HCT116 (cell line): Measurements from ENCODE around the gene SSB. TPM values are rescaled to one million over a fixed set of nuclear protein-coding genes. Genes with fewer than 3 reads are reported as not detected.
"Not testable (repeated sequence)": the region's sequence is repeated elsewhere in the genome, so short reads cannot be mapped to it uniquely, and the experiment has no call there.

Source experiments
- ATAC-seq: fragments of 200-7000 bp; cut with Tn5 transposase; 2 replicates; pipeline ENCODE4 v1.9.1; 2020; ENCODE audit warnings: mild to moderate bottlenecking, moderate library complexity
- BruUV-seq: library from RNA; stranded (reverse); fragments of 400-500 nt; replicated peaks from 2 replicates; lab custom pipeline; 2021; lab: Mats Ljungman, UMichigan
- CTCF ChIA-PET: fragments of 300-600 bp; sonication (Branson Sonifier 250); formaldehyde crosslinking; loops from one replicate; lab custom pipeline; 2021; ENCODE audit warnings: antibody characterized with exemption; lab: Charles Lee
- POLR2A ChIA-PET: fragments of 300-600, 350-600 bp; sonication (Branson Sonifier 250); formaldehyde crosslinking; loops from one replicate; lab custom pipeline; 2021; ENCODE audit warnings: antibody characterized with exemption; lab: Charles Lee
- RAD21 ChIA-PET, 2 experiments: fragments of 300-600 bp; sonication (Branson Sonifier 250); formaldehyde crosslinking; loops; one replicate each; lab custom pipeline; 2023; ENCODE audit warnings: low total read pairs in 2 of 2; ENCODE audit not compliant: uncharacterized antibody in 2 of 2, unreplicated experiment in 2 of 2, low non-redundant PET in 1 of 2; lab: Charles Lee
- DNase-seq: peaks from one replicate; pipeline ENCODE4 v3.0.0-alpha.2; 2010; ENCODE audit warnings: low read depth, low spot score
- H2AFZ ChIP-seq: fragments of 200-600 bp; shearing (Covaris generic), sonication (generic); 2 replicates; pipeline ENCODE4 v1.6.1; 2017; ENCODE audit warnings: low read depth, mixed run types, mixed read lengths, antibody characterized with exemption, low read length; ENCODE audit not compliant: poor library complexity, severe bottlenecking
- H3K27ac ChIP-seq: 2 replicates; pipeline ENCODE4 v1.5.1; 2012; ENCODE audit warnings: low read depth, low read length
- H3K27me3 ChIP-seq: fragments of 200-600 bp; sonication (generic); 2 replicates; pipeline ENCODE4 v1.6.1; 2016; ENCODE audit warnings: mixed run types, low read length, mixed read lengths; ENCODE audit not compliant: insufficient read depth
- H3K36me3 ChIP-seq, 2 experiments: fragments of 200-500 bp in 1 of 2; fragments of 200-600 bp in 1 of 2; sonication (Bioruptor generic) in 1 of 2; sonication (generic) in 1 of 2; 2 replicates each; pipeline versions ENCODE4 v1.5.1 to v1.6.1; 2014 to 2016; ENCODE audit warnings: low read length in 2 of 2, inconsistent platforms in 1 of 2, mixed read lengths in 1 of 2, mixed run types in 1 of 2; ENCODE audit not compliant: insufficient read depth in 2 of 2, control insufficient read depth in 1 of 2
- H3K4me1 ChIP-seq, 2 experiments: fragments of 200-600 bp in 1 of 2; sonication (generic) in 1 of 2; 2 replicates each; pipeline versions ENCODE4 v1.5.1 to v1.6.1; 2012 to 2017; ENCODE audit warnings: low read length in 2 of 2, inconsistent platforms in 1 of 2, mild to moderate bottlenecking in 1 of 2, mixed read lengths in 1 of 2, mixed run types in 1 of 2, moderate library complexity in 1 of 2; ENCODE audit not compliant: insufficient read depth in 2 of 2, control insufficient read depth in 1 of 2
- H3K4me2 ChIP-seq: fragments of 200-600 bp; sonication (generic); 2 replicates; pipeline ENCODE4 v1.6.1; 2017; ENCODE audit warnings: mixed run types, low read length, mixed read lengths
- H3K4me3 ChIP-seq, 2 experiments: fragments of 200-600 bp in 1 of 2; sonication (generic) in 1 of 2; replicated peaks in 1 of 2; 2 replicates each; pipeline ENCODE4 v1.5.1; 2011 to 2016; ENCODE audit warnings: low read length in 2 of 2, control low read depth in 1 of 2, low read depth in 1 of 2, mild to moderate bottlenecking in 1 of 2, mixed read lengths in 1 of 2, mixed run types in 1 of 2
- H3K79me2 ChIP-seq: fragments of 200-600 bp; sonication (generic); 2 replicates; pipeline ENCODE4 v1.6.1; 2017; ENCODE audit warnings: mild to moderate bottlenecking, mixed run types, low read length, moderate library complexity, mixed read lengths; ENCODE audit not compliant: insufficient read depth
- H3K9ac ChIP-seq: fragments of 200-600 bp; sonication (generic); 2 replicates; pipeline ENCODE4 v1.6.1; 2016; ENCODE audit warnings: low read length, mixed read lengths
- H3K9me2 ChIP-seq: fragments of 200-600 bp; sonication (generic), shearing (Covaris generic); 2 replicates; pipeline ENCODE4 v1.6.1; 2017; ENCODE audit warnings: mixed run types, mild to moderate bottlenecking, moderate library complexity; ENCODE audit not compliant: insufficient read depth
- H3K9me3 ChIP-seq, 2 experiments: fragments of 200-500 bp in 1 of 2; fragments of 200-600 bp in 1 of 2; sonication (Bioruptor generic) in 1 of 2; sonication (generic) in 1 of 2; 2 replicates each; pipeline ENCODE4 v1.6.1; 2014 to 2017; ENCODE audit warnings: low read length in 2 of 2, mixed read lengths in 2 of 2, inconsistent platforms in 1 of 2, low read depth in 1 of 2, mild to moderate bottlenecking in 1 of 2, mixed run types in 1 of 2, moderate library complexity in 1 of 2; ENCODE audit not compliant: control insufficient read depth in 1 of 2, insufficient read depth in 1 of 2
- H4K20me1 ChIP-seq: fragments of 200-600 bp; sonication (generic), shearing (Covaris generic); 2 replicates; pipeline ENCODE4 v1.6.1; 2017; ENCODE audit warnings: mixed run types, mild to moderate bottlenecking, moderate library complexity; ENCODE audit not compliant: insufficient read depth
- CEBPB ChIP-seq: IDR thresholded peaks from 2 replicates; pipeline ENCODE4 v1.6.1; 2012; ENCODE audit warnings: low read depth
- EGR1 ChIP-seq: IDR thresholded peaks from 2 replicates; pipeline ENCODE4 v1.6.1; 2012; ENCODE audit warnings: low read depth
- ELF1 ChIP-seq: IDR thresholded peaks from 2 replicates; pipeline ENCODE4 v1.6.1; 2012; ENCODE audit warnings: low read depth, borderline replicate concordance
- EZH2phosphoT487 ChIP-seq: fragments of 200-600 bp; IDR thresholded peaks from 2 replicates; pipeline ENCODE4 v1.6.1; 2018; ENCODE audit warnings: antibody characterized with exemption, borderline replicate concordance
- FOSL1 ChIP-seq: IDR thresholded peaks from 2 replicates; pipeline ENCODE4 v1.6.1; 2012; ENCODE audit warnings: low read depth
- POLR2A ChIP-seq: IDR thresholded peaks from 2 replicates; pipeline ENCODE4 v1.7.0; 2011; ENCODE audit warnings: borderline replicate concordance; ENCODE audit not compliant: insufficient read depth, insufficient read length; ENCODE audit errors: extremely low read depth
- YY1 ChIP-seq: IDR thresholded peaks from 2 replicates; pipeline ENCODE4 v1.6.1; 2011; ENCODE audit warnings: low read length, low read depth, moderate library complexity, mild to moderate bottlenecking; ENCODE audit not compliant: insufficient replicate concordance; ENCODE audit errors: extremely low read depth
- ZNF274 ChIP-seq: fragments of 200-500 bp; sonication (Bioruptor generic); IDR thresholded peaks from 2 replicates; pipeline ENCODE4 v1.6.1; 2014; ENCODE audit warnings: mild to moderate bottlenecking, low read depth, low read length, inconsistent platforms
- intact Hi-C: fragments of 100-400 bp; cut with micrococcal nuclease; formaldehyde crosslinking; loops from 2 replicates; pipeline ENCODE4 v1.10.0; 2022
- total RNA-seq: library from RNA; stranded (reverse); gene quantifications from one replicate; pipeline ENCODE4 v1.2.1, GENCODE V29; 2021; ENCODE audit not compliant: unreplicated experiment
- TF ChIP-seq, protein P1 (sequence below), 3 experiments: fragments of 200-600 bp in 1 of 3; sonication (generic) in 1 of 3; IDR thresholded peaks in 2 of 3; conservative IDR thresholded peaks in 1 of 3; 2 replicates each; pipeline ENCODE4 v1.5.1; 2012 to 2017; ENCODE audit warnings: low read depth in 2 of 3, low read length in 2 of 3, antibody characterized with exemption in 1 of 3, borderline replicate concordance in 1 of 3, control low read depth in 1 of 3, mild to moderate bottlenecking in 1 of 3, mixed read lengths in 1 of 3, mixed run types in 1 of 3, moderate library complexity in 1 of 3; ENCODE audit not compliant: insufficient read depth in 1 of 3
- TF ChIP-seq, protein P2 (sequence below): IDR thresholded peaks from 2 replicates; pipeline ENCODE4 v1.6.1; 2011; ENCODE audit warnings: mild to moderate bottlenecking, low read length, moderate library complexity; ENCODE audit not compliant: insufficient replicate concordance; ENCODE audit errors: extremely low read depth

SSB gene
- total RNA-seq, 1 experiment from 2014 or later: 117 TPM

DNA sequence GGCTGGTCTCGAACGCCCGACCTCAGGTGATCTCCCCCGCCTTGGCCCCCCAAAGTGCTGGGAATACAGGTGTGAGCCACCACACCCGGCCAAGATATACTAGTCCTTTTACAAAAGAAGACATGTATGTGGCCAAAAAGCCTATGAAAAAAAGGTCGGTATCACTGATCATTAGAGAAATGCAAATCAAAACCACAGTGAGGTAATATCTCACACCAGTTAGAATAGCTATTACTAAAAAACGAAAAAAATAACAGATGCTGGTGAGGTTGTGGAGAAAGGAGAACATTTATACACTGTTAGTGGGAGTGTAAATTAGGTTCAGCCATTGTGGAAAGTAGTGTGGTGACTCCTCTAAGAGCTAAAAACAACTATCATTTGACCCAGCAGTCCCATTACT lies 38.7 kb upstream of the SSB start (continued):
- TF ChIP-seq, protein P1, sequence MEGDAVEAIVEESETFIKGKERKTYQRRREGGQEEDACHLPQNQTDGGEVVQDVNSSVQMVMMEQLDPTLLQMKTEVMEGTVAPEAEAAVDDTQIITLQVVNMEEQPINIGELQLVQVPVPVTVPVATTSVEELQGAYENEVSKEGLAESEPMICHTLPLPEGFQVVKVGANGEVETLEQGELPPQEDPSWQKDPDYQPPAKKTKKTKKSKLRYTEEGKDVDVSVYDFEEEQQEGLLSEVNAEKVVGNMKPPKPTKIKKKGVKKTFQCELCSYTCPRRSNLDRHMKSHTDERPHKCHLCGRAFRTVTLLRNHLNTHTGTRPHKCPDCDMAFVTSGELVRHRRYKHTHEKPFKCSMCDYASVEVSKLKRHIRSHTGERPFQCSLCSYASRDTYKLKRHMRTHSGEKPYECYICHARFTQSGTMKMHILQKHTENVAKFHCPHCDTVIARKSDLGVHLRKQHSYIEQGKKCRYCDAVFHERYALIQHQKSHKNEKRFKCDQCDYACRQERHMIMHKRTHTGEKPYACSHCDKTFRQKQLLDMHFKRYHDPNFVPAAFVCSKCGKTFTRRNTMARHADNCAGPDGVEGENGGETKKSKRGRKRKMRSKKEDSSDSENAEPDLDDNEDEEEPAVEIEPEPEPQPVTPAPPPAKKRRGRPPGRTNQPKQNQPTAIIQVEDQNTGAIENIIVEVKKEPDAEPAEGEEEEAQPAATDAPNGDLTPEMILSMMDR (IDR thresholded peaks at IDR 0.05 in 2 of 3, conservative IDR thresholded peaks at IDR 0.05 in 1 of 3; ENCODE audit: borderline replicate concordance in 1 of 3, insufficient read depth in 1 of 3, low read depth in 2 of 3, low read length in 2 of 3): no peak
- TF ChIP-seq, protein P2, sequence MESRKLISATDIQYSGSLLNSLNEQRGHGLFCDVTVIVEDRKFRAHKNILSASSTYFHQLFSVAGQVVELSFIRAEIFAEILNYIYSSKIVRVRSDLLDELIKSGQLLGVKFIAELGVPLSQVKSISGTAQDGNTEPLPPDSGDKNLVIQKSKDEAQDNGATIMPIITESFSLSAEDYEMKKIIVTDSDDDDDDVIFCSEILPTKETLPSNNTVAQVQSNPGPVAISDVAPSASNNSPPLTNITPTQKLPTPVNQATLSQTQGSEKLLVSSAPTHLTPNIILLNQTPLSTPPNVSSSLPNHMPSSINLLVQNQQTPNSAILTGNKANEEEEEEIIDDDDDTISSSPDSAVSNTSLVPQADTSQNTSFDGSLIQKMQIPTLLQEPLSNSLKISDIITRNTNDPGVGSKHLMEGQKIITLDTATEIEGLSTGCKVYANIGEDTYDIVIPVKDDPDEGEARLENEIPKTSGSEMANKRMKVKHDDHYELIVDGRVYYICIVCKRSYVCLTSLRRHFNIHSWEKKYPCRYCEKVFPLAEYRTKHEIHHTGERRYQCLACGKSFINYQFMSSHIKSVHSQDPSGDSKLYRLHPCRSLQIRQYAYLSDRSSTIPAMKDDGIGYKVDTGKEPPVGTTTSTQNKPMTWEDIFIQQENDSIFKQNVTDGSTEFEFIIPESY: no peak
- no peak for TF ChIP-seq EZH2phosphoT487
- TF ChIP-seq FOSL1: no peak
- no peak for TF ChIP-seq CEBPB
- TF ChIP-seq ZNF274: no peak
- TF ChIP-seq YY1: no peak
- no peak for TF ChIP-seq EGR1
- TF ChIP-seq POLR2A: no peak
- TF ChIP-seq ELF1: no peak

DNA sequence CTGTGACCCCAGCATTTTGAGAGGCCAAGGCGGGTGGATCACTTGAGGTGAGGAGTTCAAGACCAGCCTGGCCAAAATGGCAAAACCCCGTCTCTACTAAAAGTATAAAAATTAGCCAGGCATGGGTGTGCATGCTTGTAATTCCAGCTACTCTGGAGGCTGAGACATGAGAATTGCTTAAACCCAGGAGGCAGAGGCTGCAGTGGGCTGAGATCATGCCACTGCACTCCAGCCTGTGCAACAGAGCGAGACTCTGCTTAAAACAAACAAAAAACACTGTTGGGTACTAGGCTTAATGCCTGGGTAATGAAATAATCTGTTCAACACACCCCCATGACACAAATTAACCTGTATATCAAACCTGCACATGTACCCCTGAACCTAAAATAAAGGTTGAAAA lies 37.9 kb upstream of the SSB start:
- intact Hi-C loops, H3K9me2 ChIP-seq, DNase-seq, H3K79me2 ChIP-seq, H3K27me3 ChIP-seq, H3K4me3 ChIP-seq, POLR2A ChIA-PET, H3K4me2 ChIP-seq, ATAC-seq, H2AFZ ChIP-seq, H3K27ac ChIP-seq, RAD21 ChIA-PET, H3K36me3 ChIP-seq, H4K20me1 ChIP-seq, H3K9me3 ChIP-seq, BruUV-seq, H3K9ac ChIP-seq, CTCF ChIA-PET: not testable (repeated sequence)
- H3K4me1 ChIP-seq: peaks cover 0 to 11% of the 10 kb centered on the region in 2 experiments; a peak in 3 of 4 replicates
